ENCODE data around the gene FLYWCH2.
A peak's percentile ranks its signal among the peaks of the same experiment; 100 is the strongest.

DNA sequence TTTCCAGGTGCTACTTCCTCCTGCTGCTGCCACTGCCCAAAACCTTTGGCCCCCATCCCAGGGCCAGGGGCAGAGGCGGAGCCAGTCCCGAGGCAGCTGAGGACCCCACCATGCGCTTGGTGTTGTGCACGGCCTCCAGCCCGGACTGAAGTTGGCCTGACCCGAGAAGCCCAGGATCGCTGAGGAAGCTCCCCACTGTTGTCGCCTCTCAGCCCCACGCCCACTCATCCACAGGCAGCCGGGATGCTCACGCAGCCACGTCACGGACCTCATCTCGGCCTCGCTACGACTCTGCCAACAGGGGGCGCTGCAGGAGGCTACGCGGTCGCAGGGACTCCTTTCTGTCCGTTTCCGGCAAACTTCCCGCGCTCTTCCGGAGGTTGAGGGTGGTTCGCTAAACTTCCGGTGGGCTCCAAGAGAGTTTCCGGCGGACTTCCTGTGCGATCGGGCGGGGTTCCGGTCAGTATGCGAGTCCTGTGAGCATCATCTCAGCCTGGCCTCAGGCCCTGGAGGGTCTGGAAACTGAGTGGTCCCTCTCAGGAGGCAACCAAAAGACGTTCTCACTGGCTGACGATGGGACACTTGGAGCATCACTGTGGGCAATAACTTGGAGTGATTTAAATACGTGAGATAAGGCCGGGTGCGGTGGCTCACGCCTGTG, 40.5 kb upstream of the FLYWCH2 start:
- TF ChIP-seq, protein P1, sequence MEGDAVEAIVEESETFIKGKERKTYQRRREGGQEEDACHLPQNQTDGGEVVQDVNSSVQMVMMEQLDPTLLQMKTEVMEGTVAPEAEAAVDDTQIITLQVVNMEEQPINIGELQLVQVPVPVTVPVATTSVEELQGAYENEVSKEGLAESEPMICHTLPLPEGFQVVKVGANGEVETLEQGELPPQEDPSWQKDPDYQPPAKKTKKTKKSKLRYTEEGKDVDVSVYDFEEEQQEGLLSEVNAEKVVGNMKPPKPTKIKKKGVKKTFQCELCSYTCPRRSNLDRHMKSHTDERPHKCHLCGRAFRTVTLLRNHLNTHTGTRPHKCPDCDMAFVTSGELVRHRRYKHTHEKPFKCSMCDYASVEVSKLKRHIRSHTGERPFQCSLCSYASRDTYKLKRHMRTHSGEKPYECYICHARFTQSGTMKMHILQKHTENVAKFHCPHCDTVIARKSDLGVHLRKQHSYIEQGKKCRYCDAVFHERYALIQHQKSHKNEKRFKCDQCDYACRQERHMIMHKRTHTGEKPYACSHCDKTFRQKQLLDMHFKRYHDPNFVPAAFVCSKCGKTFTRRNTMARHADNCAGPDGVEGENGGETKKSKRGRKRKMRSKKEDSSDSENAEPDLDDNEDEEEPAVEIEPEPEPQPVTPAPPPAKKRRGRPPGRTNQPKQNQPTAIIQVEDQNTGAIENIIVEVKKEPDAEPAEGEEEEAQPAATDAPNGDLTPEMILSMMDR (IDR thresholded peaks at IDR 0.05; ENCODE audit: borderline replicate concordance, extremely low read depth, low read length, poor library complexity, severe bottlenecking), result peak; percentile 68
- no peak for TF ChIP-seq EZH2 (IDR thresholded peaks at IDR 0.05; ENCODE audit: borderline replicate concordance, low read depth, low read length, severe bottlenecking)

Measured in DND-41 (cell line).